Mucosa of descending colon (tissue), 3 donors: ENCODE data around the gene SNED1. TPM values are rescaled to one million over a fixed set of nuclear protein-coding genes. Genes with fewer than 3 reads are reported as not detected.

ENCODE experiments used
- ATAC-seq: fragments of 200-7000 bp; cut with Tn5 transposase; one replicate; pipeline ENCODE4 v1.9.1; 2020; ENCODE audit warnings: mild to moderate bottlenecking, moderate library complexity
- DNase-seq, 3 donors: peaks; one replicate each; pipeline ENCODE4 v3.0.0-alpha.2; 2020
- H3K36me3 ChIP-seq: fragments of 200-600 bp; one replicate; pipeline ENCODE4 v1.8.0; 2021; ENCODE audit warnings: low read depth, mild to moderate bottlenecking
- H3K4me1 ChIP-seq: fragments of 200-600 bp; one replicate; pipeline ENCODE4 v1.8.0; 2021; ENCODE audit warnings: low read depth, mild to moderate bottlenecking
- H3K4me3 ChIP-seq: fragments of 200-600 bp; one replicate; pipeline ENCODE4 v1.8.0; 2021; ENCODE audit warnings: mild to moderate bottlenecking
- H3K9me3 ChIP-seq: fragments of 200-600 bp; one replicate; pipeline ENCODE4 v1.8.0; 2021; ENCODE audit warnings: mild to moderate bottlenecking
- CTCF ChIP-seq: fragments of 200-600 bp; IDR thresholded peaks from one replicate; pipeline ENCODE4 v1.8.0; 2022; ENCODE audit warnings: antibody characterized with exemption, mild to moderate bottlenecking
- intact Hi-C, 2 donors: fragments of 100-400 bp; cut with DNase I in 1 of 2; cut with micrococcal nuclease in 1 of 2; formaldehyde crosslinking; loops; one replicate each; pipeline versions ENCODE4 v1.11.0 to v1.11.1; 2022; cut with DNase I, micrococcal nuclease
- total RNA-seq, 3 donors: library from RNA; stranded (reverse); fragmentation: NEBNext Ultra II Directional in 2 of 3; extraction: Animal tissue kit (Norgen Biotek cat#: 25700) in 2 of 3; gene quantifications; one replicate each; pipeline versions ENCODE4 v1.2.1 to v1.2.4, GENCODE V29; 2021 to 2023
- donor health status: DM: no; HTN: no; CAD: no; lungs with moderate emphysema.
- donor health status: DM: no; HTN: no; CAD: no.
- donor health status: DM: no; HTN: yes; CAD: no.

Gene SNED1
- total RNA-seq, 3 donors from 2014 or later, result 7.0 to 16.3 (median 14.1) TPM

- Histone ChIP-seq H3K4me1 (peaks cover 4% of the 10 kb centered on the region), H3K9me3 (peaks cover 23% of the 10 kb centered on the region), H3K36me3 (no peaks in the 10 kb centered on the region), H3K4me3 (no peak overlapping the region)
- ATAC-seq (no peak), DNase-seq (no peak)
- intact Hi-C loops, result no loop called here
- TF ChIP-seq CTCF, result no peak
Measured at GRCh38 chr2:241003047-241003360, 4.6 kb downstream of the SNED1 start.

- Histone ChIP-seq H3K4me1 (peaks cover 3% of the 10 kb centered on the region), H3K9me3 (peaks cover 23% of the 10 kb centered on the region), H3K4me3 (no peak overlapping the region), H3K36me3 (no peaks in the 10 kb centered on the region)
- DNase-seq, result no peak
- no peak for TF ChIP-seq CTCF
- ATAC-seq, result no peak
- intact Hi-C loops, result no loop called here
Measured at GRCh38 chr2:241003369-241003768, 5.0 kb downstream of the SNED1 start.

- TF ChIP-seq CTCF, result no peak
- Histone ChIP-seq H3K9me3 (peaks cover 23% of the 10 kb centered on the region), H3K4me1 (peaks cover 3% of the 10 kb centered on the region), H3K4me3 (no peak overlapping the region), H3K36me3 (no peaks in the 10 kb centered on the region)
- intact Hi-C loops, result no loop called here
- ATAC-seq (no peak), DNase-seq (no peak)
Measured at GRCh38 chr2:241003830-241004564, 5.6 kb downstream of the SNED1 start.

GRCh38 chr2:241005569-241005968 is 7.2 kb downstream of the SNED1 start:
- intact Hi-C loops, result no loop called here
- no peak for TF ChIP-seq CTCF
- ATAC-seq, result no peak

GRCh38 chr2:241006412-241006811 is 8.0 kb downstream of the SNED1 start:
- Histone ChIP-seq H3K36me3 (no peaks in the 10 kb centered on the region), H3K4me1 (peaks cover 13% of the 10 kb centered on the region), H3K4me3 (no peak overlapping the region), H3K9me3 (peaks cover 23% of the 10 kb centered on the region)
- ATAC-seq, result no peak
- no peak for TF ChIP-seq CTCF
- intact Hi-C loops, result no loop called here
- DNase-seq, result no peak

More at GRCh38 chr2:241005569-241005968, 7.2 kb downstream of the SNED1 start:
- Histone ChIP-seq H3K4me3 (no peak overlapping the region), H3K36me3 (no peaks in the 10 kb centered on the region), H3K4me1 (peaks cover 10% of the 10 kb centered on the region), H3K9me3 (peaks cover 23% of the 10 kb centered on the region)
- no peak for DNase-seq

- no peak for TF ChIP-seq CTCF
- DNase-seq (no peak), ATAC-seq (no peak)
- H3K4me1 ChIP-seq, result peaks cover 13% of the 10 kb centered on the region
- H3K36me3 ChIP-seq, result no peaks in the 10 kb centered on the region
- H3K4me3 ChIP-seq, result no peak overlapping the region
- intact Hi-C loops, result no loop called here
- peaks cover 23% of the 10 kb centered on the region for H3K9me3 ChIP-seq
Measured at GRCh38 chr2:241007111-241007510, 8.7 kb downstream of the SNED1 start.
